H9 (cell line): ENCODE data around the gene POLR2J2. TPM values are rescaled to one million over a fixed set of nuclear protein-coding genes. Genes with fewer than 3 reads are reported as not detected.
"Not testable (repeated sequence)": the region's sequence is repeated elsewhere in the genome, so short reads cannot be mapped to it uniquely, and the experiment has no call there.

Experiments
- DNase-seq: peaks from one replicate; pipeline ENCODE4 v3.0.0-alpha.2; 2017
- H2AFZ ChIP-seq: one replicate; pipeline ENCODE4 v1.6.1; 2013; ENCODE audit warnings: mild to moderate bottlenecking, low read length, control low read depth, moderate library complexity
- H2AK5ac ChIP-seq: 2 replicates; pipeline ENCODE4 v1.6.1; 2013; ENCODE audit warnings: low read length, control low read depth, mixed read lengths; ENCODE audit not compliant: insufficient read length
- H2BK120ac ChIP-seq: one replicate; pipeline ENCODE4 v1.6.1; 2013; ENCODE audit warnings: low read depth, mild to moderate bottlenecking, low read length, control low read depth, inconsistent platforms; ENCODE audit not compliant: poor library complexity, severe bottlenecking
- H2BK12ac ChIP-seq: 2 replicates; pipeline ENCODE4 v1.6.1; 2013; ENCODE audit warnings: low read length, control low read depth, mixed read lengths, low read depth; ENCODE audit not compliant: insufficient read length
- H2BK15ac ChIP-seq: 2 replicates; pipeline ENCODE4 v1.6.1; 2013; ENCODE audit warnings: low read depth, low read length, control low read depth
- H2BK20ac ChIP-seq: one replicate; pipeline ENCODE4 v1.6.1; 2013; ENCODE audit warnings: low read depth, mild to moderate bottlenecking, low read length, control low read depth, inconsistent platforms; ENCODE audit not compliant: poor library complexity, severe bottlenecking
- H2BK5ac ChIP-seq: 2 replicates; pipeline ENCODE4 v1.6.1; 2013; ENCODE audit warnings: low read length, control low read depth, mixed read lengths; ENCODE audit not compliant: insufficient read length
- H3K14ac ChIP-seq: 2 replicates; pipeline ENCODE4 v1.6.1; 2013; ENCODE audit warnings: low read length, control low read depth; ENCODE audit not compliant: insufficient read depth
- H3K18ac ChIP-seq: 2 replicates; pipeline ENCODE4 v1.6.1; 2013; ENCODE audit warnings: low read depth, mild to moderate bottlenecking, mixed read lengths, low read length, control low read depth; ENCODE audit not compliant: insufficient read length
- H3K23ac ChIP-seq: 2 replicates; pipeline ENCODE4 v1.6.1; 2013; ENCODE audit warnings: low read length, control low read depth, mixed read lengths, low read depth; ENCODE audit not compliant: insufficient read length
- H3K23me2 ChIP-seq: 2 replicates; pipeline ENCODE4 v1.6.1; 2013; ENCODE audit warnings: low read depth, mild to moderate bottlenecking, mixed read lengths, low read length, control low read depth; ENCODE audit not compliant: insufficient read length, poor library complexity, severe bottlenecking
- H3K27ac ChIP-seq: 2 replicates; pipeline ENCODE4 v1.5.1; 2013; ENCODE audit warnings: low read length, control low read depth, mixed read lengths, low read depth; ENCODE audit not compliant: insufficient read length
- H3K27me3 ChIP-seq: 2 replicates; pipeline ENCODE4 v1.6.1; 2013; ENCODE audit warnings: low read length, control low read depth, inconsistent platforms; ENCODE audit not compliant: insufficient read depth
- H3K4ac ChIP-seq: 2 replicates; pipeline ENCODE4 v1.6.1; 2013; ENCODE audit warnings: low read depth, mild to moderate bottlenecking, control low read depth, inconsistent platforms, low read length, moderate library complexity
- H3K4me1 ChIP-seq: 2 replicates; pipeline ENCODE4 v1.6.1; 2013; ENCODE audit warnings: low read length, control low read depth, inconsistent platforms; ENCODE audit not compliant: insufficient read depth
- H3K4me2 ChIP-seq: 2 replicates; pipeline ENCODE4 v1.6.1; 2013; ENCODE audit warnings: low read length, control low read depth, mixed read lengths; ENCODE audit not compliant: insufficient read length, insufficient read depth
- H3K56ac ChIP-seq: 2 replicates; pipeline ENCODE4 v1.6.1; 2013; ENCODE audit warnings: low read depth, mild to moderate bottlenecking, mixed read lengths, low read length, control low read depth; ENCODE audit not compliant: insufficient read length
- H3K79me1 ChIP-seq: 2 replicates; pipeline ENCODE4 v1.6.1; 2013; ENCODE audit warnings: low read depth, mild to moderate bottlenecking, moderate library complexity, low read length, control low read depth, inconsistent platforms; ENCODE audit not compliant: insufficient read depth, poor library complexity, severe bottlenecking
- H3K79me2 ChIP-seq: 2 replicates; pipeline ENCODE4 v1.6.1; 2013; ENCODE audit warnings: low read length, control low read depth, inconsistent platforms; ENCODE audit not compliant: insufficient read depth
- H3K9ac ChIP-seq: 2 replicates; pipeline ENCODE4 v1.6.1; 2013; ENCODE audit warnings: low read length, control low read depth, mixed read lengths; ENCODE audit not compliant: insufficient read length; ENCODE audit errors: extremely low read depth
- H3K9me3 ChIP-seq: one replicate; pipeline ENCODE4 v1.6.1; 2013; ENCODE audit warnings: low read depth, low read length, inconsistent platforms; ENCODE audit not compliant: control insufficient read depth
- H3T11ph ChIP-seq: one replicate; pipeline ENCODE4 v1.6.1; 2013; ENCODE audit warnings: mild to moderate bottlenecking, low read length, control low read depth, inconsistent platforms
- H4K20me1 ChIP-seq: one replicate; pipeline ENCODE4 v1.6.1; 2013; ENCODE audit not compliant: control insufficient read depth, insufficient read length, insufficient read depth
- H4K5ac ChIP-seq: 2 replicates; pipeline ENCODE4 v1.6.1; 2013; ENCODE audit warnings: low read depth, mild to moderate bottlenecking, mixed read lengths, low read length, control low read depth; ENCODE audit not compliant: insufficient read length
- H4K8ac ChIP-seq: replicated peaks from 2 replicates; pipeline ENCODE4 v1.6.1; 2013; ENCODE audit warnings: low read length, control low read depth, mixed read lengths, low read depth; ENCODE audit not compliant: insufficient read length
- H4K91ac ChIP-seq: 2 replicates; pipeline ENCODE4 v1.6.1; 2013; ENCODE audit warnings: low read depth, mild to moderate bottlenecking, moderate library complexity, mixed read lengths, low read length, control low read depth; ENCODE audit not compliant: insufficient read length
- H3K27ac Mint-ChIP-seq, 3 experiments: 2 replicates in 2 of 3; 3 replicates in 1 of 3; pipeline ENCODE4 v1.8.0; 2020 to 2021; ENCODE audit warnings: mixed read lengths in 3 of 3, mild to moderate bottlenecking in 1 of 3, moderate library complexity in 1 of 3
- H3K27me3 Mint-ChIP-seq: 2 replicates; pipeline ENCODE4 v1.8.0; 2021; ENCODE audit warnings: low read depth, mild to moderate bottlenecking, moderate library complexity, mixed read lengths
- H3K36me3 Mint-ChIP-seq, 3 experiments: 2 replicates in 2 of 3; 3 replicates in 1 of 3; pipeline ENCODE4 v1.8.0; 2020 to 2021; ENCODE audit warnings: low read depth in 3 of 3, mixed read lengths in 3 of 3; ENCODE audit not compliant: insufficient read depth in 1 of 3
- H3K4me1 Mint-ChIP-seq, 2 experiments: 2 replicates each; pipeline ENCODE4 v1.8.0; 2020; ENCODE audit warnings: mixed read lengths in 2 of 2
- H3K4me3 Mint-ChIP-seq, 2 experiments: 2 replicates in 1 of 2; 3 replicates in 1 of 2; pipeline ENCODE4 v1.8.0; 2020 to 2021; ENCODE audit warnings: mild to moderate bottlenecking in 2 of 2, mixed read lengths in 2 of 2, moderate library complexity in 1 of 2
- H3K9me3 Mint-ChIP-seq, 2 experiments: 2 replicates in 1 of 2; 3 replicates in 1 of 2; pipeline ENCODE4 v1.8.0; 2020; ENCODE audit warnings: mild to moderate bottlenecking in 2 of 2, mixed read lengths in 2 of 2, moderate library complexity in 1 of 2
- WGBS: extraction: QIAGEN DNeasy Blood & Tissue Kit; methylation state at CpG from one replicate; pipeline ENCODE4 v1.1.7; 2013; ENCODE audit warnings: missing lambda C conversion rate, low lambda C conversion rate, mixed read lengths; ENCODE audit not compliant: insufficient read length; ENCODE audit errors: extremely low coverage; 5-methylcytosine and 5-hydroxymethylcytosine counted together
- total RNA-seq: library from RNA; stranded (reverse); gene quantifications from 2 replicates; pipeline ENCODE4 v1.2.1, GENCODE V29; 2021

The POLR2J2 gene
- total RNA-seq, 1 experiment from 2014 or later: 3.6 TPM

DNA sequence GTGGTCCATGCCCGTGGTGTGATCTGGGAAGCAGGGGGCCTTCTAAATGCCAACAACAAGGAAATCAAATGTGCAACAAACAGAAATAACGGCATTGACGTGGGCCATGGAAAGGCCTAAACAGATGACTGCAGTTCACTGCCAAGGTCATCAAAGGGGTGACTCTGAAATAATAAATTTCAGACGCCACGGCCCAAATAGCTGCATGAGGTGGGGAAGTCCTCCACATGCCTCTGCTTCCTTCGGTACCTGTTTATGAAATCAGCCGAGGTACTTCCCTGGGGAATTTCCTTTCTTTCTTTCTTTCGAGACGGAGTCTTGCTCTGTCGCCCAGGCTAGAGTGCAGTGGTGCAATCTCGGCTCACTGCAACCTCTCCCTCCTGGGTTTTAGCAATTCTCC is 6.7 kb downstream of the POLR2J2 start:
- not testable (repeated sequence) for H3K18ac ChIP-seq, H3K23me2 ChIP-seq, H4K91ac ChIP-seq, DNase-seq, H2BK5ac ChIP-seq, H2BK15ac ChIP-seq, H3K23ac ChIP-seq, H2BK120ac ChIP-seq, H3K27ac Mint-ChIP-seq, H2AK5ac ChIP-seq, H3K4me2 ChIP-seq, H3K4me1 ChIP-seq, H3K4me1 Mint-ChIP-seq, H3K79me2 ChIP-seq, H3K4me3 Mint-ChIP-seq, H3K27ac ChIP-seq, H3K56ac ChIP-seq, H3K79me1 ChIP-seq, H3K9ac ChIP-seq, H3K36me3 Mint-ChIP-seq, H4K20me1 ChIP-seq, H2BK20ac ChIP-seq, H4K8ac ChIP-seq, H3K9me3 ChIP-seq, H3T11ph ChIP-seq, H3K9me3 Mint-ChIP-seq, H2AFZ ChIP-seq, H4K5ac ChIP-seq, H3K4ac ChIP-seq, H3K14ac ChIP-seq, H2BK12ac ChIP-seq, H3K27me3 ChIP-seq, H3K27me3 Mint-ChIP-seq
- no CpG with 5 or more reads among the region's 11 CpGs for WGBS

DNA sequence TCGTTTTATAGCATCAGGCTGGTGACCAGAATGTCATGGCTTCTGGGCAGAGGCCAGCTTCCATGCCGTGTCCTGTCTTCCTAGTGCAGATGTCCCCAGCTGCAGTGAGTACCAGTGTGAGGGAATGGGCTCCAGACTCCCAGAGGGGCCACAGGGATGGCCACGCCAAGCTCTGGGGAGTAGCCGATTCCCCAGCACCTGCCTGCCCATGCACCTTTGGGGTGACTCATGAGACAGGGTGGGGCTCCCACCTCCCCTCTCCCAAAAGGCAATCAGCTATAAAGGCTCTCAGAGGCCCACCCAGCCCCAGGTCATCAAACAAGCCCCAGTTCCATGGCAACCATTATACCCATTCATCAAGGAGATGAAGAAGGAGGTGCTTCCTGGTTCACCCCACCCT is 21.5 kb downstream of the POLR2J2 start, which contains the start of gene SPDYE2B:
TSS of gene SPDYE2B (plus strand) at position 396 of the 400 bp plus-strand sequence. CDS start 2,030 bp downstream, outside the sequence.
- not testable (repeated sequence) for H3K4me1 Mint-ChIP-seq

More for the DNA sequence above, 21.5 kb downstream of the POLR2J2 start, which contains the start of gene SPDYE2B:
- not testable (repeated sequence) for H3K14ac ChIP-seq, H3K79me2 ChIP-seq, H3K4ac ChIP-seq, H3K4me1 ChIP-seq, H4K5ac ChIP-seq, H3K4me2 ChIP-seq, H4K91ac ChIP-seq, H2BK120ac ChIP-seq, H3K18ac ChIP-seq, H2BK15ac ChIP-seq, H3K79me1 ChIP-seq, H2AFZ ChIP-seq, H2BK20ac ChIP-seq, H3T11ph ChIP-seq, H3K4me3 Mint-ChIP-seq, H3K9me3 ChIP-seq, H3K23me2 ChIP-seq, H3K9ac ChIP-seq, H3K27ac Mint-ChIP-seq, H3K36me3 Mint-ChIP-seq, H3K9me3 Mint-ChIP-seq, H2AK5ac ChIP-seq, H4K8ac ChIP-seq, H2BK5ac ChIP-seq, H3K27me3 ChIP-seq, H3K23ac ChIP-seq, H3K27me3 Mint-ChIP-seq, DNase-seq, H4K20me1 ChIP-seq, H3K56ac ChIP-seq, H2BK12ac ChIP-seq, H3K27ac ChIP-seq
- no CpG with 5 or more reads among the region's 4 CpGs for WGBS
